ENCODE results near the gene CEP19. TPM values are rescaled to one million over a fixed set of nuclear protein-coding genes. Genes with fewer than 3 reads are reported as not detected.

CEP19 gene
- total RNA-seq, 3 donors from 2014 or later: 0.23 to 3.8 (median 0.70) TPM

DNA sequence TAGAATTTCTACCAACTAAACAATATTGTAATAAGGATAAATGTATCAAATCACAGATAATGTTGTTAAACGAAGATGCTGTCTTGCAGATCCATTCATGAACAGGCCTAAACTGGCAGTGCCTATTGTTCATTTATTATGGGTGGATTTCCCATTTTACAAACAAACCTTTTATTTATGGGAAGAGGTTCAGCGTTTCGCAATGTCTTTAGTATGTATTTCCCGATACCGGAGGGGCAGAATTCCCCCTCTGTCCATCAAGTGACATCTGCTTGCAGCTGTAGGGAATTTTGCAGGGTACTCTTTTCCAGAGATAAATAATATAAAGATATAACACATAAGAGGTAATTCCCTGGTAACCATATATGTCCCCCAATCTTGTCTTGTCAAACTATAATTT is 5.7 kb downstream of the CEP19 start:
- intact Hi-C loops (cut with DNase I, micrococcal nuclease): no loop called here
- Histone ChIP-seq H3K9me3 (no peaks in the 10 kb centered on the region), H3K36me3 (ENCODE audit: low read depth) (no peaks in the 10 kb centered on the region), H3K4me1 (ENCODE audit: low read depth) (peaks cover 3% of the 10 kb centered on the region), H3K4me3 (no peak overlapping the region)
- TF ChIP-seq, protein P1, sequence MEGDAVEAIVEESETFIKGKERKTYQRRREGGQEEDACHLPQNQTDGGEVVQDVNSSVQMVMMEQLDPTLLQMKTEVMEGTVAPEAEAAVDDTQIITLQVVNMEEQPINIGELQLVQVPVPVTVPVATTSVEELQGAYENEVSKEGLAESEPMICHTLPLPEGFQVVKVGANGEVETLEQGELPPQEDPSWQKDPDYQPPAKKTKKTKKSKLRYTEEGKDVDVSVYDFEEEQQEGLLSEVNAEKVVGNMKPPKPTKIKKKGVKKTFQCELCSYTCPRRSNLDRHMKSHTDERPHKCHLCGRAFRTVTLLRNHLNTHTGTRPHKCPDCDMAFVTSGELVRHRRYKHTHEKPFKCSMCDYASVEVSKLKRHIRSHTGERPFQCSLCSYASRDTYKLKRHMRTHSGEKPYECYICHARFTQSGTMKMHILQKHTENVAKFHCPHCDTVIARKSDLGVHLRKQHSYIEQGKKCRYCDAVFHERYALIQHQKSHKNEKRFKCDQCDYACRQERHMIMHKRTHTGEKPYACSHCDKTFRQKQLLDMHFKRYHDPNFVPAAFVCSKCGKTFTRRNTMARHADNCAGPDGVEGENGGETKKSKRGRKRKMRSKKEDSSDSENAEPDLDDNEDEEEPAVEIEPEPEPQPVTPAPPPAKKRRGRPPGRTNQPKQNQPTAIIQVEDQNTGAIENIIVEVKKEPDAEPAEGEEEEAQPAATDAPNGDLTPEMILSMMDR (IDR thresholded peaks at IDR 0.05): no peak
- DNase-seq (no peak), ATAC-seq (no peak)

DNA sequence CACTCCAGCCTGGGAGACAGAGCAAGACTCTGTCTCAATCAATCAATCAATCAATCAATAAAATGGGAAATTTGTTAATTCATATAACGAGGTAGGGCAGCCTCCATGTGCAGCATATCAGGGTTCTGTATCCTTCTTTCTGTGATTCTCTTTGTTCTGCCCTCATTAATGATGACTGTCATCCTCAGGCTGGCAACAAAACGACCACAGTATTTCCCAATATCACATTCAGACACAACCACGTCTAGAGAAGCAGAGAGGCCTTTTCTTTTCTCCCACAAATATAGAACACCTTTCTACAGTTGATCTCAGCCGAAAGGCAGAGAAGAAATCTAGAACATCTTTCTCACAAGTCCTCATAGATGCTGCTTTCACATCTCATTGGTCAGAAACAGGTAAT is 11.2 kb downstream of the CEP19 start:
- no peak for DNase-seq
- Histone ChIP-seq H3K36me3 (ENCODE audit: low read depth) (no peaks in the 10 kb centered on the region), H3K9me3 (no peaks in the 10 kb centered on the region), H3K4me3 (no peak overlapping the region), H3K4me1 (ENCODE audit: low read depth) (no peaks in the 10 kb centered on the region)
- intact Hi-C loops (cut with DNase I, micrococcal nuclease): no loop called here
- no peak for ATAC-seq
- TF ChIP-seq, protein P1 (IDR thresholded peaks at IDR 0.05): no peak

DNA sequence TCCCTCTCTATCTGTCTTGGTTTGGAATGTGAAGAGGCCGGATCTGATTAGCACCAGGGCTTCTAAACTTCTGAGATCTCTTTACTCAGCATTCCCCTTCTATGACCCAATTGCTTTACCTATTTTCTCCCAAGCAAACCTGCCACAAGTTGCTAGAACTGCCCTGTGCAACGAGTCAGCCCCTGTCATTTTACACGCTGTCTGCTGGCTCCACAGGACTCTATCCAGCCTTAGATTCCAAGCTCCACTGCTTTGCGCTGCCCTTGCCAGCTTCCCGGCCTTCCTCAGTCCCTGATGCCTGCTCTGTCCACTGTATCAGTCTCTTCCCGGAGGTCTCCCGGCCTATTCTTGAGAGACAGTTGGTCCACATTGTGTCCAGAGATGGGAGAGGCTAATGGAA is 12.3 kb downstream of the CEP19 start:
- Histone ChIP-seq H3K9me3 (no peaks in the 10 kb centered on the region), H3K4me3 (no peak overlapping the region), H3K4me1 (ENCODE audit: low read depth) (no peaks in the 10 kb centered on the region), H3K36me3 (ENCODE audit: low read depth) (no peaks in the 10 kb centered on the region)
- intact Hi-C loops (cut with DNase I, micrococcal nuclease): no loop called here
- DNase-seq (no peak), ATAC-seq (no peak)
- TF ChIP-seq, protein P1 (IDR thresholded peaks at IDR 0.05): no peak

DNA sequence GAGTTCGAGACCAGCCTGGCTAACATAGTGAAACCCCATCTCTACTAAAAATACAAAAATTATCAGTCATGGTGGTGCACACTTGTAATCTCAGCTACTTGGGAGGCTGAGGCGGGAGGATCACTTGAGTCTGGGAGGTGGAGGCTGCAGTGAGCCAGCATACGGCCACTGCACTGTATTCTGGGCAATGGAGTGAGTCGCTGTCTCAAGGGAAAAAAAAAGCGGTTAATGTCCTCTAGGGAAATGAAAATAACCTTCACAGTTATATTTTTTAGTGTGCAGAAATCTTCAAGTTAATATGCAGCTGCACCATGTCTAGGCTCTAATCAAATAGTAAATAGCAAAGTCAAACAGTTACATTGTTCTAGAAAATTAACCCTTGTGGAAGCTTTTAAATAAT is 14.8 kb downstream of the CEP19 start:
- H3K4me1 ChIP-seq (ENCODE audit: low read depth): no peaks in the 10 kb centered on the region
- no peak for DNase-seq
- ATAC-seq: no peak
- H3K36me3 ChIP-seq (ENCODE audit: low read depth): no peaks in the 10 kb centered on the region
- TF ChIP-seq, protein P1 (IDR thresholded peaks at IDR 0.05): no peak
- H3K9me3 ChIP-seq: no peaks in the 10 kb centered on the region
- intact Hi-C loops (cut with DNase I, micrococcal nuclease): no loop called here
- no peak overlapping the region for H3K4me3 ChIP-seq

DNA sequence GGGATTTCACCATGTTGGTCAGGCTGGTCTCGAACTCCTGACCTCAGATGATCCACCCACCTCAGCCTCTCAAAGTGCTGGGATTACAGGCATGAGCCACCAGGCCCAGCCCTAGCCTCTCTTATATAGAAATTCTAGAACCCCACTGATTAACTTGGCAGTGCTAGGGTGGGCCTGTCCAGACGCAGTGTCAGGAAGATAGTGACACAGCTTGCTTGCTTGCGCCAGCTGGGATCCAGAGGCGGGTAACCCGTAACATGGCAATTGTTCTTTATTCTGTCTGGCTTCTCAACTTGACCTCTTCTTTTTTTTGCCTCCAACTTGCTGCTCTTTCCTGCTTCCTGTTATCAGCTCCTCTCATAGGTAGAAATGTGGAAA is 16.2 kb downstream of the CEP19 start:
- TF ChIP-seq, protein P1 (IDR thresholded peaks at IDR 0.05): no peak
- H3K36me3 ChIP-seq (ENCODE audit: low read depth): no peaks in the 10 kb centered on the region
- DNase-seq: no peak
- no peaks in the 10 kb centered on the region for H3K4me1 ChIP-seq (ENCODE audit: low read depth)
- H3K4me3 ChIP-seq: no peak overlapping the region
- no peak for ATAC-seq
- H3K9me3 ChIP-seq: no peaks in the 10 kb centered on the region
- intact Hi-C loops (cut with DNase I, micrococcal nuclease): no loop called here
